ENCODE measurements around the gene KNTC1. TPM values are rescaled to one million over a fixed set of nuclear protein-coding genes. Genes with fewer than 3 reads are reported as not detected.

Gene KNTC1
- polyA plus RNA-seq, 1 donor (not counting 4 experiments of a cell fraction or from before 2014, with no cell fraction given) = 18.6 TPM

DNA sequence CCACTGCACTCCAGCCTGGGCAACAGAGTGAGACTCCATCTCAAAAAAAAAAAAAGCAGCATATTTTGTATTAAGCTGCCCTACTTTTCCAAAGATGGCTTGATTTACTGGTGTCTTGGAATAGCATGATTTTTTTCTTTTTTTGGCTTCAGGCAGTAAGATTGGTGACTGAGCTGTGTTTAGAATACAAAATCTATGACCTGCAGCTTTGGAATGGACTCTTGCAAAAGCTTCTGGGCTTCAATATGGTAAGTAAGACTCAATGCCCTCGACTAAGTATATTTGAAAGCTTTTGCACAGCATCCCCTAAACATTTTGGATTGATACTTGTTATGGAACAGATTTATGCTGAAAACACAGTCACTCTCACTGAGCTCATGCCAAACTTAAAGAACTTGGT lies 87.8 kb downstream of the KNTC1 start:
- peaks cover 5 to 25% of the 10 kb centered on the region in 2 experiments for H3K36me3 ChIP-seq (ENCODE audit: control insufficient read depth in 2 of 2, extremely low read depth in 1 of 2, insufficient read depth in 2 of 2, low read length in 2 of 2)
- H3K4me2 ChIP-seq (ENCODE audit: control insufficient read depth, extremely low read depth, insufficient read depth, low read depth, low read length) = no peak overlapping the region
- dilution Hi-C loops (cut with MboI; ENCODE audit: extremely low pct_ligation_motif_present, low sequenced_read_pairs) = no loop called here
- H4K20me1 ChIP-seq (ENCODE audit: control insufficient read depth, extremely low read depth, insufficient read depth, low read length) = no peaks in the 10 kb centered on the region
- H3K9me3 ChIP-seq (ENCODE audit: control insufficient read depth, low read depth, low read length) = no peaks in the 10 kb centered on the region
- no peak overlapping the region for H3K27ac ChIP-seq (ENCODE audit: control insufficient read depth, insufficient read depth, low read length)
- H3K4me3 ChIP-seq (ENCODE audit: control insufficient read depth in 2 of 3, extremely low read depth in 1 of 3, insufficient read depth in 2 of 3, low read depth in 1 of 3, low read length in 3 of 3) = no peak overlapping the region
- no peak overlapping the region for H3K9ac ChIP-seq (ENCODE audit: control insufficient read depth, extremely low read depth, insufficient read depth, low read length)
- no peaks in the 10 kb centered on the region for H3K27me3 ChIP-seq (ENCODE audit: control insufficient read depth, extremely low read depth, insufficient read depth, low read length)
- FAIRE-seq = no peak
- no peaks in the 10 kb centered on the region for H3K79me2 ChIP-seq (ENCODE audit: control insufficient read depth, insufficient read depth, low read length)
- H3K9me1 ChIP-seq (ENCODE audit: control insufficient read depth, extremely low read depth, insufficient read depth, low read length) = no peaks in the 10 kb centered on the region
- H3K4me1 ChIP-seq (ENCODE audit: control insufficient read depth, extremely low read depth, insufficient read depth, low read length) = no peaks in the 10 kb centered on the region
- TF ChIP-seq, protein P1, sequence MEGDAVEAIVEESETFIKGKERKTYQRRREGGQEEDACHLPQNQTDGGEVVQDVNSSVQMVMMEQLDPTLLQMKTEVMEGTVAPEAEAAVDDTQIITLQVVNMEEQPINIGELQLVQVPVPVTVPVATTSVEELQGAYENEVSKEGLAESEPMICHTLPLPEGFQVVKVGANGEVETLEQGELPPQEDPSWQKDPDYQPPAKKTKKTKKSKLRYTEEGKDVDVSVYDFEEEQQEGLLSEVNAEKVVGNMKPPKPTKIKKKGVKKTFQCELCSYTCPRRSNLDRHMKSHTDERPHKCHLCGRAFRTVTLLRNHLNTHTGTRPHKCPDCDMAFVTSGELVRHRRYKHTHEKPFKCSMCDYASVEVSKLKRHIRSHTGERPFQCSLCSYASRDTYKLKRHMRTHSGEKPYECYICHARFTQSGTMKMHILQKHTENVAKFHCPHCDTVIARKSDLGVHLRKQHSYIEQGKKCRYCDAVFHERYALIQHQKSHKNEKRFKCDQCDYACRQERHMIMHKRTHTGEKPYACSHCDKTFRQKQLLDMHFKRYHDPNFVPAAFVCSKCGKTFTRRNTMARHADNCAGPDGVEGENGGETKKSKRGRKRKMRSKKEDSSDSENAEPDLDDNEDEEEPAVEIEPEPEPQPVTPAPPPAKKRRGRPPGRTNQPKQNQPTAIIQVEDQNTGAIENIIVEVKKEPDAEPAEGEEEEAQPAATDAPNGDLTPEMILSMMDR (optimal IDR thresholded peaks at IDR 0.05 in 1 of 3, IDR thresholded peaks at IDR 0.05 in 1 of 3, conservative IDR thresholded peaks at IDR 0.05 in 1 of 3; ENCODE audit: extremely low read depth in 1 of 3, insufficient read depth in 2 of 3, low read length in 3 of 3) = no peak
- TF ChIP-seq EZH2 (IDR thresholded peaks at IDR 0.05; ENCODE audit: low read length) = no peak
- DNase-seq (ENCODE audit: low read depth, low spot score) = no peak
- no peak overlapping the region for H2AFZ ChIP-seq (ENCODE audit: control insufficient read depth, low read length)

DNA sequence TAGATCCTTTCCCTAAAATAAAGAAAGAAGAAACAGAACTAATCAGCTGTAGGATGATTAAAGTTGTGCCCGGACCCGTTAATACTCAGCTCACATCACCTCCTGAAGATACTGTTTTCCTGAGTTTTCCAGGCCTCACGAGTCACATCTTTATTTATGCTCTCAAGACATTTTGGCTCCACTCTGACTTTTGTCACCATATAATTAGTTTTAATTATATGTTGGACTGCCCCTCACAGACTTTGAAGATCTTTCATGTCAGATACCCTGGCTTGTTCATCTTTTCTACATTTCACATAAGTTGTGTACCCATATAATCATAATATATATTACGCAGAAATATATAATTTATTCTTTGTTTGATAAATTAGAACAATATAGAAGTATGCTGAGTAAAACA lies 88.7 kb downstream of the KNTC1 start:
- dilution Hi-C loops (cut with MboI; ENCODE audit: extremely low pct_ligation_motif_present, low sequenced_read_pairs) = no loop called here
- H3K4me1 ChIP-seq (ENCODE audit: control insufficient read depth, extremely low read depth, insufficient read depth, low read length) = no peaks in the 10 kb centered on the region
- no peaks in the 10 kb centered on the region for H3K79me2 ChIP-seq (ENCODE audit: control insufficient read depth, insufficient read depth, low read length)
- H3K27ac ChIP-seq (ENCODE audit: control insufficient read depth, insufficient read depth, low read length) = no peak overlapping the region
- H3K9me1 ChIP-seq (ENCODE audit: control insufficient read depth, extremely low read depth, insufficient read depth, low read length) = no peaks in the 10 kb centered on the region
- no peak overlapping the region for H2AFZ ChIP-seq (ENCODE audit: control insufficient read depth, low read length)
- no peaks in the 10 kb centered on the region for H3K27me3 ChIP-seq (ENCODE audit: control insufficient read depth, extremely low read depth, insufficient read depth, low read length)
- no peak for DNase-seq (ENCODE audit: low read depth, low spot score)
- H4K20me1 ChIP-seq (ENCODE audit: control insufficient read depth, extremely low read depth, insufficient read depth, low read length) = no peaks in the 10 kb centered on the region
- no peak for FAIRE-seq
- H3K36me3 ChIP-seq (ENCODE audit: control insufficient read depth in 2 of 2, extremely low read depth in 1 of 2, insufficient read depth in 2 of 2, low read length in 2 of 2) = peaks cover 5 to 27% of the 10 kb centered on the region in 2 experiments
- H3K9ac ChIP-seq (ENCODE audit: control insufficient read depth, extremely low read depth, insufficient read depth, low read length) = no peak overlapping the region
- no peak overlapping the region for H3K4me3 ChIP-seq (ENCODE audit: control insufficient read depth in 2 of 3, extremely low read depth in 1 of 3, insufficient read depth in 2 of 3, low read depth in 1 of 3, low read length in 3 of 3)
- TF ChIP-seq, protein P1 (optimal IDR thresholded peaks at IDR 0.05 in 1 of 3, IDR thresholded peaks at IDR 0.05 in 1 of 3, conservative IDR thresholded peaks at IDR 0.05 in 1 of 3; ENCODE audit: extremely low read depth in 1 of 3, insufficient read depth in 2 of 3, low read length in 3 of 3) = no peak
- no peak for TF ChIP-seq EZH2 (IDR thresholded peaks at IDR 0.05; ENCODE audit: low read length)
- H3K4me2 ChIP-seq (ENCODE audit: control insufficient read depth, extremely low read depth, insufficient read depth, low read depth, low read length) = no peak overlapping the region
- H3K9me3 ChIP-seq (ENCODE audit: control insufficient read depth, low read depth, low read length) = no peaks in the 10 kb centered on the region

Data from keratinocyte (primary cell).